ENCODE results near the gene JMJD7. TPM values are rescaled to one million over a fixed set of nuclear protein-coding genes. Genes with fewer than 3 reads are reported as not detected.

The JMJD7 gene
- total and polyA plus RNA-seq, 9 of the 15 experiments (the other 6 are each of a cell fraction or from before 2014, with no cell fraction given), result 1.2 to 13.9 (median 6.1) TPM

DNA sequence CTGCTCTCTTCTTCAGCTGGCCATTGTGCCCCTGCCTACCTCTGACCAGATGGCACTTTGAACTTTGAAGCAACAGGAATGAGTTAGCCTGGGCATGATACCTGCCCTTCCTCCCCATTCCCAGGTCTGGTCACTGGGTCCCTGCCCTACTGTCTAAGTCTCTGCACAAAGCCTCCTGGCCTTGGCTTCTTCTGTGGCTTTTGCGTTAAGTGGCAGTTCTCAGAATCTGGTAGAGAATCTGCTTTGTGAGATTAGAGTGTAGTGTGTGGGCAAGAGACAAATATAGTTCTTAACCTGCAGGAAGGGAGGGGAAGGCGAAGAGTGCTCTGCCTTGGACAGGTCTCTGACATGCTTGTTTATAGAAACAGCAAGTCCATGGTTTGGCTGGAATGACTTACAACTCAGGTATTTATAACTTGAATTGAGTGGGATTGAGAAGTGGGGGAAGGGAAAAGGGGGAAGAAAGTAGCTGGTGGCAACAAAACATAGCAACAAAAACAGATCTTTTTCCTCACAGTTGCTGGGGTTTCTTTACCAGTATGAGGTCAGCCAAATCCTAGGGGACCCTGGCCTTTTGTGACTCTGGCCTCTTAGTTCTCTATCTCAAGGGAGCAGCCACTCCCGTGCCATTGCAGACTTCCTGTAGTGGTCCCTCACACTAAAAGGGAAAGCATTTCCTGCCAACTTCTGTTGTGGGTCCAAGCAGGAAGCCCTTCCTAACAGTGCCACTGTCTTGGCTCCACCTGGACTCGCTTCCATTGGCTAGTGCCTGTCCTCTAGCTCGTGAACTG, 36.9 kb upstream of the JMJD7 start:
- BruUV-seq (replicated peaks), result no TSS peak
- WGBS (ENCODE audit: insufficient coverage, low coverage, missing lambda C conversion rate), result 0% methylated on average over 5 of the region's 5 CpGs
- Histone ChIP-seq H3K9ac (ENCODE audit: insufficient read depth in 1 of 2, low read depth in 2 of 2, low read length in 2 of 2) (peak overlapping the region; percentile 22 to 62; a peak in 1 of 4 replicates), H3K9me1 (ENCODE audit: control insufficient read depth, insufficient read depth, low read length) (peaks cover 5% of the 10 kb centered on the region), H3K4me3 (peak overlapping the region; percentile 4), H3K9me3 (replicated peaks; ENCODE audit: control insufficient read depth, insufficient read depth, low read depth, low read length) (no peaks in the 10 kb centered on the region), H4K20me1 (replicated peaks; ENCODE audit: control insufficient read depth, insufficient read depth, low read length) (peaks cover 16% of the 10 kb centered on the region), H3K27ac (ENCODE audit: extremely low read depth, low read depth, low read length) (peak overlapping the region; percentile 64), H3K4me2 (ENCODE audit: insufficient read depth, low read length) (peak overlapping the region; percentile 60), H3K27me3 (ENCODE audit: control insufficient read depth in 2 of 2, insufficient read depth in 2 of 2, low read length in 2 of 2) (no peaks in the 10 kb centered on the region), H3K4me1 (replicated peaks in 1 of 2; ENCODE audit: control insufficient read depth in 2 of 2, insufficient read depth in 2 of 2, low read length in 2 of 2) (peaks cover 30 to 53% of the 10 kb centered on the region in 2 experiments), H3K36me3 (ENCODE audit: control insufficient read depth, insufficient read depth, low read length) (no peaks in the 10 kb centered on the region), H3K79me2 (ENCODE audit: control insufficient read depth, insufficient read depth, low read length) (0 out of 3 replicates have a peak, but pooled peaks cover 5% of the 10 kb centered on the region), H2AFZ (ENCODE audit: low read depth, low read length) (peak overlapping the region; percentile 60)
- in situ Hi-C loops (cut with MboI), result no loop called here
- ChIA-PET CTCF (ENCODE audit: low intra/inter-chr PET ratio) (no interaction called here), POLR2A (interaction anchor here (0.7 to 2.5 kb wide), 6 partner anchors 11 to 131 kb away, joined by 3 to 6 read pairs (median 6); partner anchors contain the start of genes MAPKBP1 and MGA)
- peak; percentile 78 for ATAC-seq
- peak in 2 of 4 experiments; percentile 65 to 78 for DNase-seq (ENCODE audit: extremely low read depth in 1 of 4, low spot score in 3 of 4)
- FAIRE-seq, result peak; percentile 78
- intact Hi-C loops (cut with micrococcal nuclease), result no loop called here
- TF ChIP-seq FOXK2 (conservative IDR thresholded peaks at IDR 0.05 in 1 of 2, IDR thresholded peaks at IDR 0.05 in 1 of 2; ENCODE audit: low read depth in 2 of 2) (peak; percentile 64 to 79; a peak in 3 of 4 replicates), KAT7 (CRISPR knock-in tag; IDR thresholded peaks at IDR 0.05; ENCODE audit: borderline replicate concordance) (0 out of 2 replicates have a peak, but pooled peaks have one; percentile 39), TBP (optimal IDR thresholded peaks at IDR 0.05; ENCODE audit: low read depth, low read length) (no peak), MEF2A (IDR thresholded peaks at IDR 0.05; ENCODE audit: control insufficient read depth, low read depth, low read length) (peak; percentile 91), EZH2 (IDR thresholded peaks at IDR 0.05; ENCODE audit: borderline replicate concordance, low read depth, low read length) (no peak), CBFA2T2 (conservative IDR thresholded peaks at IDR 0.05) (peak; percentile 60), ZNF445 (CRISPR knock-in tag; IDR thresholded peaks at IDR 0.05; ENCODE audit: low read depth) (no peak), EGR1 (conservative IDR thresholded peaks at IDR 0.05) (peak; percentile 63; the same call in 1 of the 2 replicates), NFIC (IDR thresholded peaks at IDR 0.05) (0 out of 2 replicates have a peak, but pooled peaks have one; percentile 32), GATAD2A (IDR thresholded peaks at IDR 0.05) (peak; percentile 59; the same call in 1 of the 2 replicates), TBL1XR1 (IDR thresholded peaks at IDR 0.05; ENCODE audit: low read length in 2 of 2) (peak in 1 of 2 experiments; percentile 52; a peak in 1 of 4 replicates), NKRF (IDR thresholded peaks at IDR 0.05; ENCODE audit: borderline replicate concordance) (no peak), NRF1 (conservative IDR thresholded peaks at IDR 0.05 in 1 of 2, IDR thresholded peaks at IDR 0.05 in 1 of 2) (0 out of 4 replicates have a peak, but pooled peaks of 1 of the 2 experiments have one; percentile 25), SOX6 (IDR thresholded peaks at IDR 0.05) (0 out of 2 replicates have a peak, but pooled peaks have one; percentile 36), TRIM24 (IDR thresholded peaks at IDR 0.05) (0 out of 4 replicates have a peak, but pooled peaks of 1 of the 2 experiments have one; percentile 19), MBD2 (IDR thresholded peaks at IDR 0.05; ENCODE audit: borderline replicate concordance, low read depth) (peak; percentile 41; the same call in 1 of the 2 replicates), NR2F6 (CRISPR knock-in tag; IDR thresholded peaks at IDR 0.05) (no peak)
- TF ChIP-seq, protein P1, sequence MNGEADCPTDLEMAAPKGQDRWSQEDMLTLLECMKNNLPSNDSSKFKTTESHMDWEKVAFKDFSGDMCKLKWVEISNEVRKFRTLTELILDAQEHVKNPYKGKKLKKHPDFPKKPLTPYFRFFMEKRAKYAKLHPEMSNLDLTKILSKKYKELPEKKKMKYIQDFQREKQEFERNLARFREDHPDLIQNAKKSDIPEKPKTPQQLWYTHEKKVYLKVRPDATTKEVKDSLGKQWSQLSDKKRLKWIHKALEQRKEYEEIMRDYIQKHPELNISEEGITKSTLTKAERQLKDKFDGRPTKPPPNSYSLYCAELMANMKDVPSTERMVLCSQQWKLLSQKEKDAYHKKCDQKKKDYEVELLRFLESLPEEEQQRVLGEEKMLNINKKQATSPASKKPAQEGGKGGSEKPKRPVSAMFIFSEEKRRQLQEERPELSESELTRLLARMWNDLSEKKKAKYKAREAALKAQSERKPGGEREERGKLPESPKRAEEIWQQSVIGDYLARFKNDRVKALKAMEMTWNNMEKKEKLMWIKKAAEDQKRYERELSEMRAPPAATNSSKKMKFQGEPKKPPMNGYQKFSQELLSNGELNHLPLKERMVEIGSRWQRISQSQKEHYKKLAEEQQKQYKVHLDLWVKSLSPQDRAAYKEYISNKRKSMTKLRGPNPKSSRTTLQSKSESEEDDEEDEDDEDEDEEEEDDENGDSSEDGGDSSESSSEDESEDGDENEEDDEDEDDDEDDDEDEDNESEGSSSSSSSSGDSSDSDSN (IDR thresholded peaks at IDR 0.05; ENCODE audit: borderline replicate concordance in 1 of 2, low read depth in 2 of 2, low read length in 2 of 2), result 0 out of 4 replicates have a peak, but pooled peaks of 1 of the 2 experiments have one; percentile 36
